A549 (cell line): ENCODE data around the gene PARG. TPM values are rescaled to one million over a fixed set of nuclear protein-coding genes. Genes with fewer than 3 reads are reported as not detected.

ENCODE experiments used
- ATAC-seq, 2 experiments: fragments of 200-7000 bp in 1 of 2; fragments of >200 bp in 1 of 2; cut with Nextera tagmentation in 1 of 2; cut with Tn5 transposase in 1 of 2; 3 replicates each; pipeline versions ENCODE4 v1.8.0 to v1.9.1; 2018 to 2020; ENCODE audit warnings: mild to moderate bottlenecking in 1 of 2, moderate library complexity in 1 of 2
- CTCF ChIA-PET: fragments of 300-600 bp; sonication (Branson Sonifier 250); formaldehyde crosslinking; extraction: SDS; loops from one replicate; lab custom pipeline; 2021; ENCODE audit warnings: antibody characterized with exemption, inconsistent platforms; lab: Yijun Ruan, JAX
- POLR2A ChIA-PET: fragments of 350-600 bp; formaldehyde crosslinking; extraction: SDS; loops from one replicate; lab custom pipeline; 2021; ENCODE audit warnings: antibody characterized with exemption, inconsistent platforms; lab: Yijun Ruan, JAX
- DNase-seq, 2 experiments: peaks; one replicate each; pipeline versions ENCODE4 v3.0.0 to v3.0.0-alpha.2; 2011 to 2016; ENCODE audit warnings: low read depth in 1 of 2, low spot score in 1 of 2
- FAIRE-seq: peaks from 2 replicates; lab custom pipeline; 2011; peaks lifted over from hg19 to GRCh38; lab: Jason Lieb, UNC
- H3K27ac ChIP-seq, 2 experiments: fragments of >200 bp; sonication (Bioruptor Twin); formaldehyde crosslinking; 3 replicates each; pipeline ENCODE4 v1.5.1; 2016 to 2017
- H3K4me1 ChIP-seq: fragments of >200 bp; sonication (Bioruptor Twin); formaldehyde crosslinking; 3 replicates; pipeline ENCODE4 v1.6.1; 2016
- H3K4me2 ChIP-seq: fragments of >200 bp; sonication (Bioruptor Twin); formaldehyde crosslinking; 3 replicates; pipeline ENCODE4 v1.6.1; 2016
- H3K4me3 ChIP-seq: fragments of >200 bp; sonication (Bioruptor Twin); formaldehyde crosslinking; 3 replicates; pipeline ENCODE4 v1.5.1; 2016
- H3K9me3 ChIP-seq: fragments of >200 bp; sonication (Bioruptor Twin); formaldehyde crosslinking; 3 replicates; pipeline ENCODE4 v1.6.1; 2016
- CEBPB ChIP-seq, 2 experiments: fragments of >200 bp in 1 of 2; sonication (Bioruptor Twin) in 1 of 2; formaldehyde crosslinking in 1 of 2; IDR thresholded peaks; 2 replicates each; pipeline ENCODE4 v1.6.1; 2012 to 2016
- CHD2 ChIP-seq: fragments of 150-350 bp; IDR thresholded peaks from 2 replicates; pipeline ENCODE4 v1.6.1; 2014; ENCODE audit warnings: low read length; ENCODE audit not compliant: partially characterized antibody
- ESRRA ChIP-seq: fragments of 150-350 bp; IDR thresholded peaks from 2 replicates; pipeline ENCODE4 v1.6.1; 2014; ENCODE audit warnings: mild to moderate bottlenecking, low read length, borderline replicate concordance
- FOSB ChIP-seq: fragments of 250-450 bp; sonication (Bioruptor Pico); IDR thresholded peaks from 2 replicates; pipeline ENCODE4 v1.5.0; 2020; ENCODE audit warnings: mild to moderate bottlenecking, moderate library complexity
- GATA3 ChIP-seq: IDR thresholded peaks from 2 replicates; pipeline ENCODE4 v1.6.1; 2012; ENCODE audit warnings: borderline replicate concordance
- HDAC2 ChIP-seq: fragments of 200-600 bp; sonication (generic); IDR thresholded peaks from 2 replicates; pipeline ENCODE4 v1.6.1; 2016
- HOXA7 ChIP-seq: fragments of 250-450 bp; sonication (Bioruptor Pico); IDR thresholded peaks from 2 replicates; pipeline ENCODE4 v1.5.0; 2020; ENCODE audit warnings: mild to moderate bottlenecking, moderate library complexity
- JUNB ChIP-seq: fragments of >200 bp; sonication (Bioruptor Twin); formaldehyde crosslinking; IDR thresholded peaks from 2 replicates; pipeline ENCODE4 v1.6.1; 2016
- KDM1A ChIP-seq: fragments of 200-600 bp; sonication (generic); IDR thresholded peaks from 2 replicates; pipeline ENCODE4 v1.6.1; 2016; ENCODE audit warnings: low read depth, mild to moderate bottlenecking
- NPAS2 ChIP-seq: fragments of 250-450 bp; sonication (Bioruptor Pico); IDR thresholded peaks from 2 replicates; pipeline ENCODE4 v1.8.0; 2022; ENCODE audit warnings: mild to moderate bottlenecking, moderate library complexity, borderline replicate concordance
- NR3C1 ChIP-seq: fragments of >200 bp; sonication (Bioruptor Twin); formaldehyde crosslinking; IDR thresholded peaks from 3 replicates; pipeline ENCODE4 v1.6.1; 2017
- POLR2AphosphoS2 ChIP-seq: conservative IDR thresholded peaks from 2 replicates; pipeline ENCODE4 v1.6.1; 2012; ENCODE audit warnings: low read length, improper control_type of control experiment, inconsistent platforms
- RAD21 ChIP-seq, 2 experiments: fragments of >200 bp in 1 of 2; sonication (Bioruptor Twin) in 1 of 2; formaldehyde crosslinking in 1 of 2; IDR thresholded peaks in 1 of 2; conservative IDR thresholded peaks in 1 of 2; 2 replicates in 1 of 2; 3 replicates in 1 of 2; pipeline ENCODE4 v1.6.1; 2012 to 2018; ENCODE audit warnings: inconsistent platforms in 1 of 2
- RNF2 ChIP-seq: fragments of 200-600 bp; sonication (generic); IDR thresholded peaks from 2 replicates; pipeline ENCODE4 v1.6.1; 2016; ENCODE audit warnings: low read depth, mild to moderate bottlenecking, antibody characterized with exemption, moderate library complexity, borderline replicate concordance
- TP53 ChIP-seq: fragments of 250-450 bp; sonication (Bioruptor Pico); IDR thresholded peaks from 2 replicates; pipeline ENCODE4 v1.5.0; 2021; ENCODE audit warnings: mild to moderate bottlenecking, moderate library complexity
- ZC3H11A ChIP-seq: fragments of 450-650 bp; IDR thresholded peaks from 2 replicates; pipeline ENCODE4 v1.6.1; 2014; ENCODE audit warnings: antibody characterized with exemption, mild to moderate bottlenecking
- ZSCAN20 ChIP-seq: fragments of 250-450 bp; sonication (Bioruptor Pico); IDR thresholded peaks from 2 replicates; pipeline ENCODE4 v1.8.0; 2022; ENCODE audit warnings: mild to moderate bottlenecking, moderate library complexity
- WGBS: methylation state at CpG from one replicate; pipeline ENCODE4 v1.1.6; 2017; ENCODE audit errors: missing lambda C conversion rate; 5-methylcytosine and 5-hydroxymethylcytosine counted together
- polyA plus RNA-seq, 4 experiments: library from polyadenylated mRNA; depleted of rRNA in 3 of 4; stranded (reverse); fragments of >200 nt; fragmentation: RNase III in 1 of 4; extraction: RNeasy Plus Mini Kit Qiagen cat#74134 plus additional on column Dnase treatment in 1 of 4; gene quantifications; 2 replicates in 3 of 4; 3 replicates in 1 of 4; pipeline ENCODE4 v1.2.3, GENCODE V29; 2011 to 2017
- TF ChIP-seq, protein P1 (sequence below): fragments of >200 bp; sonication (Bioruptor Twin); formaldehyde crosslinking; IDR thresholded peaks from 3 replicates; pipeline ENCODE4 v1.5.1; 2016
- TF ChIP-seq, protein P2 (sequence below): fragments of 250-450 bp; sonication (Bioruptor Pico); IDR thresholded peaks from 2 replicates; pipeline ENCODE4 v1.5.0; 2020; ENCODE audit warnings: low read depth, mild to moderate bottlenecking, moderate library complexity
- TF ChIP-seq, protein P3 (sequence below): fragments of >200 bp; sonication (Bioruptor Twin); formaldehyde crosslinking; IDR thresholded peaks from 3 replicates; pipeline ENCODE4 v1.6.1; 2016
- TF ChIP-seq, protein P4 (sequence below): fragments of 150-350 bp; IDR thresholded peaks from 2 replicates; pipeline ENCODE4 v1.6.1; 2014; ENCODE audit warnings: low read depth, mild to moderate bottlenecking, low read length
- TF ChIP-seq, protein P5 (sequence below): fragments of 450-650 bp; IDR thresholded peaks from 2 replicates; pipeline ENCODE4 v1.6.1; 2014; ENCODE audit warnings: antibody characterized with exemption
- TF ChIP-seq, protein P6 (sequence below): fragments of 250-450 bp; sonication (Bioruptor Pico); IDR thresholded peaks from 2 replicates; pipeline ENCODE4 v1.5.0; 2021; ENCODE audit warnings: mild to moderate bottlenecking, moderate library complexity, borderline replicate concordance

Gene PARG
- polyA plus RNA-seq, 2 of the 4 experiments (the other 2 are of a cell fraction) = 22.7 to 24.0 TPM

DNA sequence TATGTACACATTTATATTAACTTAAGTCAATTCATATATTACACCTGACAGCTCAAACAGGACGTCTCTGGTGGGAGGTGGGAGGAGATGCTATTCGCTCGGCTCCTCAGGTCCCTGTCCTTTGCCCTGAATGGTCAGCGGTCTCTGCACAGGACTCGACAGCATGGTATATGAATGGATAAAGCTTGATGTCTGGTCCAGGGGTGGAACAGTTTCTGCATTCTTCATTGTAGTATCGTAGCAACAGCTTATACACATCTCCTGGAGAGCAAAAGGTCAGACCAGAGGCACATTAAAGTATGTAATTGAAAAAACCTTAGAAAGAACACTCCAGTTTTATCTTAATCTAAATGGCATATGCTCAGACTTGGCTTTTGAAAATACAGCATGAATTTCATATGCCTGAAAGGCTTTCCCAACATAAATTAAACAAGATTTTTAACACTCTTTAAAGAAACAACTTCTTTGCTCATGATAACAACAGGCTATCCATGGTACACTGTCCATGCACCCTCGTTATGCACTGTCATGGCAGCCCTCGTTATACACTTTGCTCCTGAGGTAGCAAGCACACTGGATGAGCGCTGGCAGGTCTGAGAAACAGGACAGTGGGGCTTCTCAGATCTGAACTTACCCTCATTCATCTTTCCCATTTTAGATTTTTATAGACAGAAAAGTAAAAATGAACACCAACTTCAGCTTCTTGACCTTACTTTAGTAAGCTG, 122.4 kb downstream of the PARG start:
- Histone ChIP-seq H3K4me3 (no peak overlapping the region), H3K4me2 (no peak overlapping the region), H3K27ac (no peak overlapping the region), H3K9me3 (0 out of 3 replicates have a peak, but pooled peaks cover 6% of the 10 kb centered on the region), H3K4me1 (no peaks in the 10 kb centered on the region)
- ATAC-seq = no peak
- TF ChIP-seq, protein P1, sequence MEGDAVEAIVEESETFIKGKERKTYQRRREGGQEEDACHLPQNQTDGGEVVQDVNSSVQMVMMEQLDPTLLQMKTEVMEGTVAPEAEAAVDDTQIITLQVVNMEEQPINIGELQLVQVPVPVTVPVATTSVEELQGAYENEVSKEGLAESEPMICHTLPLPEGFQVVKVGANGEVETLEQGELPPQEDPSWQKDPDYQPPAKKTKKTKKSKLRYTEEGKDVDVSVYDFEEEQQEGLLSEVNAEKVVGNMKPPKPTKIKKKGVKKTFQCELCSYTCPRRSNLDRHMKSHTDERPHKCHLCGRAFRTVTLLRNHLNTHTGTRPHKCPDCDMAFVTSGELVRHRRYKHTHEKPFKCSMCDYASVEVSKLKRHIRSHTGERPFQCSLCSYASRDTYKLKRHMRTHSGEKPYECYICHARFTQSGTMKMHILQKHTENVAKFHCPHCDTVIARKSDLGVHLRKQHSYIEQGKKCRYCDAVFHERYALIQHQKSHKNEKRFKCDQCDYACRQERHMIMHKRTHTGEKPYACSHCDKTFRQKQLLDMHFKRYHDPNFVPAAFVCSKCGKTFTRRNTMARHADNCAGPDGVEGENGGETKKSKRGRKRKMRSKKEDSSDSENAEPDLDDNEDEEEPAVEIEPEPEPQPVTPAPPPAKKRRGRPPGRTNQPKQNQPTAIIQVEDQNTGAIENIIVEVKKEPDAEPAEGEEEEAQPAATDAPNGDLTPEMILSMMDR = no peak
- TF ChIP-seq, protein P2, sequence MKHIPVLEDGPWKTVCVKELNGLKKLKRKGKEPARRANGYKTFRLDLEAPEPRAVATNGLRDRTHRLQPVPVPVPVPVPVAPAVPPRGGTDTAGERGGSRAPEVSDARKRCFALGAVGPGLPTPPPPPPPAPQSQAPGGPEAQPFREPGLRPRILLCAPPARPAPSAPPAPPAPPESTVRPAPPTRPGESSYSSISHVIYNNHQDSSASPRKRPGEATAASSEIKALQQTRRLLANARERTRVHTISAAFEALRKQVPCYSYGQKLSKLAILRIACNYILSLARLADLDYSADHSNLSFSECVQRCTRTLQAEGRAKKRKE (CRISPR knock-in tag) = no peak
- no peak for TF ChIP-seq ESRRA
- no peak for TF ChIP-seq HOXA7 (CRISPR knock-in tag)
- TF ChIP-seq KDM1A = no peak
- TF ChIP-seq RNF2 = no peak
- TF ChIP-seq, protein P3, sequence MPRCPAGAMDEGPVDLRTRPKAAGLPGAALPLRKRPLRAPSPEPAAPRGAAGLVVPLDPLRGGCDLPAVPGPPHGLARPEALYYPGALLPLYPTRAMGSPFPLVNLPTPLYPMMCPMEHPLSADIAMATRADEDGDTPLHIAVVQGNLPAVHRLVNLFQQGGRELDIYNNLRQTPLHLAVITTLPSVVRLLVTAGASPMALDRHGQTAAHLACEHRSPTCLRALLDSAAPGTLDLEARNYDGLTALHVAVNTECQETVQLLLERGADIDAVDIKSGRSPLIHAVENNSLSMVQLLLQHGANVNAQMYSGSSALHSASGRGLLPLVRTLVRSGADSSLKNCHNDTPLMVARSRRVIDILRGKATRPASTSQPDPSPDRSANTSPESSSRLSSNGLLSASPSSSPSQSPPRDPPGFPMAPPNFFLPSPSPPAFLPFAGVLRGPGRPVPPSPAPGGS = no peak
- no peak for TF ChIP-seq JUNB
- TF ChIP-seq, protein P4, sequence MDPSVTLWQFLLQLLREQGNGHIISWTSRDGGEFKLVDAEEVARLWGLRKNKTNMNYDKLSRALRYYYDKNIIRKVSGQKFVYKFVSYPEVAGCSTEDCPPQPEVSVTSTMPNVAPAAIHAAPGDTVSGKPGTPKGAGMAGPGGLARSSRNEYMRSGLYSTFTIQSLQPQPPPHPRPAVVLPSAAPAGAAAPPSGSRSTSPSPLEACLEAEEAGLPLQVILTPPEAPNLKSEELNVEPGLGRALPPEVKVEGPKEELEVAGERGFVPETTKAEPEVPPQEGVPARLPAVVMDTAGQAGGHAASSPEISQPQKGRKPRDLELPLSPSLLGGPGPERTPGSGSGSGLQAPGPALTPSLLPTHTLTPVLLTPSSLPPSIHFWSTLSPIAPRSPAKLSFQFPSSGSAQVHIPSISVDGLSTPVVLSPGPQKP = no peak
- TF ChIP-seq HDAC2 = no peak
- no peak for TF ChIP-seq ZC3H11A
- TF ChIP-seq ZSCAN20 (CRISPR knock-in tag) = no peak
- no peak for TF ChIP-seq FOSB (CRISPR knock-in tag)
- no peak for TF ChIP-seq POLR2AphosphoS2
- TF ChIP-seq CHD2 = no peak
- TF ChIP-seq, protein P5, sequence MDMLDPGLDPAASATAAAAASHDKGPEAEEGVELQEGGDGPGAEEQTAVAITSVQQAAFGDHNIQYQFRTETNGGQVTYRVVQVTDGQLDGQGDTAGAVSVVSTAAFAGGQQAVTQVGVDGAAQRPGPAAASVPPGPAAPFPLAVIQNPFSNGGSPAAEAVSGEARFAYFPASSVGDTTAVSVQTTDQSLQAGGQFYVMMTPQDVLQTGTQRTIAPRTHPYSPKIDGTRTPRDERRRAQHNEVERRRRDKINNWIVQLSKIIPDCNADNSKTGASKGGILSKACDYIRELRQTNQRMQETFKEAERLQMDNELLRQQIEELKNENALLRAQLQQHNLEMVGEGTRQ = no peak
- TF ChIP-seq RAD21 (conservative IDR thresholded peaks at IDR 0.05 in 1 of 2, IDR thresholded peaks at IDR 0.05 in 1 of 2) = no peak
- no peak for TF ChIP-seq NPAS2 (CRISPR knock-in tag)
- no peak for TF ChIP-seq TP53 (CRISPR knock-in tag)
- no peak for DNase-seq
- ChIA-PET CTCF (interaction anchor here (0.6 kb wide), 1 partner anchor 719 kb away, joined by 3 read pairs; no protein-coding TSS in a partner anchor), POLR2A (no interaction called here)
- FAIRE-seq = no peak
- WGBS = 94% methylated on average over 9 of the region's 9 CpGs

DNA sequence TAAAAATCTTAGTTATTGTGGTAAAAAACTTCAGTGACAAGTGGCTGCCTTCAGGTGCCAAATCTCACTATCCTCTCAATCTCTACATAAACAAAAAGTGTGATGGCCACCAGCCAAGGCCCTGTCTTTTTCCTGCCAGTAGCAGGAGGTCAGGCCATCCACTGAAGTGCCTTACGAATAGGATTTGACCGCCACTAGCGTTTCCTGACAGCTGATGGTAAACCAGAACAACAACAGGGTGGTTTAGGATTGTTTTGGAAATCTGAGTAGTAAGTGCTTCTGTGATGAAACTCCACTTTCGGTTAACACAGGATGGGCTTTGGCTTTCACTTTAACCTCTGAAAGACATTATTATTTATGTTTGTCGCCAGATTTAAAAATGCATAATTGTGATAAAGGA, 124.0 kb downstream of the PARG start:
- Histone ChIP-seq H3K4me3 (no peak overlapping the region), H3K4me2 (no peak overlapping the region), H3K4me1 (no peaks in the 10 kb centered on the region), H3K9me3 (0 out of 3 replicates have a peak, but pooled peaks cover 6% of the 10 kb centered on the region), H3K27ac (no peak overlapping the region)
- ChIA-PET CTCF (no interaction called here), POLR2A (no interaction called here)
- 95% methylated on average over 5 of the region's 5 CpGs for WGBS
- DNase-seq (no peak), FAIRE-seq (no peak), ATAC-seq (no peak)
- TF ChIP-seq, protein P4 = no peak
- TF ChIP-seq CEBPB (IDR thresholded peaks at IDR 0.05) (no peak), NR3C1 (no peak), KDM1A (no peak), GATA3 (no peak), CHD2 (no peak)
- TF ChIP-seq, protein P6, sequence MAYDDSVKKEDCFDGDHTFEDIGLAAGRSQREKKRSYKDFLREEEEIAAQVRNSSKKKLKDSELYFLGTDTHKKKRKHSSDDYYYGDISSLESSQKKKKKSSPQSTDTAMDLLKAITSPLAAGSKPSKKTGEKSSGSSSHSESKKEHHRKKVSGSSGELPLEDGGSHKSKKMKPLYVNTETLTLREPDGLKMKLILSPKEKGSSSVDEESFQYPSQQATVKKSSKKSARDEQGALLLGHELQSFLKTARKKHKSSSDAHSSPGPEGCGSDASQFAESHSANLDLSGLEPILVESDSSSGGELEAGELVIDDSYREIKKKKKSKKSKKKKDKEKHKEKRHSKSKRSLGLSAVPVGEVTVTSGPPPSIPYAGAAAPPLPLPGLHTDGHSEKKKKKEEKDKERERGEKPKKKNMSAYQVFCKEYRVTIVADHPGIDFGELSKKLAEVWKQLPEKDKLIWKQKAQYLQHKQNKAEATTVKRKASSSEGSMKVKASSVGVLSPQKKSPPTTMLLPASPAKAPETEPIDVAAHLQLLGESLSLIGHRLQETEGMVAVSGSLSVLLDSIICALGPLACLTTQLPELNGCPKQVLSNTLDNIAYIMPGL (CRISPR knock-in tag) = no peak
- TF ChIP-seq, protein P2 (CRISPR knock-in tag) = no peak
